SK-N-SH (cell line): ENCODE measurements around the gene ZNF584. TPM values are rescaled to one million over a fixed set of nuclear protein-coding genes. Genes with fewer than 3 reads are reported as not detected.

ENCODE experiments used
- CTCF ChIA-PET: fragments of 300-600, 350-600 bp; formaldehyde crosslinking; extraction: SDS; loops from one replicate; lab custom pipeline; 2021; lab: Yijun Ruan, JAX
- POLR2A ChIA-PET: fragments of 350-600 bp; sonication (Branson Sonifier 250); formaldehyde crosslinking; extraction: SDS; loops from one replicate; lab custom pipeline; 2020; ENCODE audit warnings: antibody characterized with exemption, inconsistent platforms; lab: Yijun Ruan, JAX
- DNase-seq: peaks from one replicate; pipeline ENCODE4 v3.0.0; 2012
- H2AFZ ChIP-seq: fragments of 200-600 bp; sonication (generic); 2 replicates; pipeline ENCODE4 v1.8.1; 2016; ENCODE audit warnings: antibody characterized with exemption, mild to moderate bottlenecking, low read depth
- H3F3A ChIP-seq: fragments of 200-600 bp; sonication (generic); replicated peaks from 2 replicates; pipeline ENCODE3; 2016; ENCODE audit warnings: antibody characterized with exemption, mild to moderate bottlenecking; ENCODE audit not compliant: insufficient read depth
- H3K27ac ChIP-seq, 2 experiments: fragments of 200-500 bp in 1 of 2; fragments of 200-600 bp in 1 of 2; sonication (Bioruptor generic) in 1 of 2; sonication (generic), shearing (Covaris generic) in 1 of 2; 2 replicates each; pipeline versions ENCODE4 v1.5.1 to v1.6.1; 2014 to 2016; ENCODE audit warnings: low read depth in 2 of 2, inconsistent platforms in 1 of 2, low read length in 1 of 2, mild to moderate bottlenecking in 1 of 2, mixed read lengths in 1 of 2
- H3K27me3 ChIP-seq: fragments of 200-600 bp; sonication (generic), shearing (Covaris generic); 2 replicates; pipeline ENCODE4 v1.6.1; 2016; ENCODE audit warnings: mixed run types; ENCODE audit not compliant: insufficient read depth
- H3K36me3 ChIP-seq, 2 experiments: fragments of 200-500 bp in 1 of 2; fragments of 200-600 bp in 1 of 2; sonication (Bioruptor generic) in 1 of 2; sonication (generic) in 1 of 2; replicated peaks in 1 of 2; 2 replicates each; pipeline versions ENCODE3 to v1.5.1; 2014 to 2016; ENCODE audit warnings: low read length in 1 of 2, mild to moderate bottlenecking in 1 of 2; ENCODE audit not compliant: insufficient read depth in 2 of 2, control insufficient read depth in 1 of 2
- H3K4me1 ChIP-seq, 2 experiments: fragments of 200-500 bp in 1 of 2; fragments of 200-600 bp in 1 of 2; sonication (Bioruptor generic) in 1 of 2; sonication (generic), shearing (Covaris generic) in 1 of 2; 2 replicates each; pipeline versions ENCODE4 v1.5.1 to v1.6.1; 2014 to 2016; ENCODE audit warnings: low read depth in 1 of 2, low read length in 1 of 2, mixed run types in 1 of 2; ENCODE audit not compliant: insufficient read depth in 2 of 2, control insufficient read depth in 1 of 2
- H3K4me2 ChIP-seq: fragments of 200-600 bp; sonication (generic), shearing (Covaris generic); 2 replicates; pipeline ENCODE4 v1.6.1; 2017; ENCODE audit warnings: mixed run types
- H3K4me3 ChIP-seq, 2 experiments: fragments of 200-500 bp in 1 of 2; fragments of 200-600 bp in 1 of 2; sonication (Bioruptor generic) in 1 of 2; sonication (generic), shearing (Covaris generic) in 1 of 2; 2 replicates each; pipeline versions ENCODE4 v1.5.1 to v1.8.1; 2014 to 2016; ENCODE audit warnings: low read depth in 2 of 2, inconsistent platforms in 1 of 2, low read length in 1 of 2, mild to moderate bottlenecking in 1 of 2, mixed read lengths in 1 of 2, moderate library complexity in 1 of 2
- H3K79me2 ChIP-seq: fragments of 200-600 bp; sonication (generic); 2 replicates; pipeline ENCODE4 v1.8.1; 2017; ENCODE audit warnings: mild to moderate bottlenecking; ENCODE audit not compliant: insufficient read depth
- H3K9ac ChIP-seq: fragments of 200-600 bp; sonication (generic); 2 replicates; pipeline ENCODE4 v1.6.1; 2017; ENCODE audit warnings: mixed run types
- H3K9me2 ChIP-seq: fragments of 200-600 bp; sonication (generic); 2 replicates; pipeline ENCODE4 v1.6.1; 2017; ENCODE audit warnings: mixed run types
- H3K9me3 ChIP-seq: fragments of 200-600 bp; sonication (generic); 2 replicates; pipeline ENCODE4 v1.6.1; 2017; ENCODE audit warnings: mixed run types, mild to moderate bottlenecking, moderate library complexity
- H4K20me1 ChIP-seq: fragments of 200-600 bp; sonication (generic); 2 replicates; pipeline ENCODE4 v1.6.1; 2017; ENCODE audit warnings: mild to moderate bottlenecking, mixed run types; ENCODE audit not compliant: insufficient read depth
- CHD2 ChIP-seq: fragments of 150-350 bp; IDR thresholded peaks from 2 replicates; pipeline ENCODE4 v1.6.1; 2018; ENCODE audit warnings: low read length; ENCODE audit not compliant: partially characterized antibody
- EP300 ChIP-seq, 2 experiments: IDR thresholded peaks; 2 replicates each; pipeline versions ENCODE4 v1.4.0 to v1.6.1; 2012; ENCODE audit warnings: borderline replicate concordance in 1 of 2, low read depth in 1 of 2, low read length in 1 of 2
- EZH2phosphoT487 ChIP-seq: fragments of 200-600 bp; sonication (generic); IDR thresholded peaks from 2 replicates; pipeline ENCODE4 v1.6.1; 2017; ENCODE audit warnings: low read depth, mixed run types, mild to moderate bottlenecking, antibody characterized with exemption, moderate library complexity, borderline replicate concordance
- FOXM1 ChIP-seq: IDR thresholded peaks from 2 replicates; pipeline ENCODE4 v1.4.0; 2012; ENCODE audit warnings: low read depth, mild to moderate bottlenecking
- GABPA ChIP-seq: IDR thresholded peaks from 2 replicates; pipeline ENCODE4 v1.4.0; 2012; ENCODE audit warnings: low read depth, mild to moderate bottlenecking
- GATA2 ChIP-seq: sonication (generic); formaldehyde crosslinking; IDR thresholded peaks from 2 replicates; pipeline ENCODE4 v1.5.0; 2020; ENCODE audit warnings: mild to moderate bottlenecking, missing genetic modification reagents
- IRF3 ChIP-seq: fragments of 150-350 bp; IDR thresholded peaks from 2 replicates; pipeline ENCODE4 v1.6.1; 2016; ENCODE audit warnings: mild to moderate bottlenecking, low read depth, low read length
- JUND ChIP-seq: IDR thresholded peaks from 2 replicates; pipeline ENCODE4 v1.4.0; 2012
- MEF2A ChIP-seq: IDR thresholded peaks from 2 replicates; pipeline ENCODE4 v1.4.0; 2012; ENCODE audit warnings: low read depth, borderline replicate concordance
- NFIC ChIP-seq: IDR thresholded peaks from 2 replicates; pipeline ENCODE4 v1.4.0; 2012; ENCODE audit warnings: borderline replicate concordance
- POLR2AphosphoS5 ChIP-seq: IDR thresholded peaks from 2 replicates; pipeline ENCODE4 v1.6.1; 2012; ENCODE audit warnings: low read depth, low read length
- RAD21 ChIP-seq: IDR thresholded peaks from 2 replicates; pipeline ENCODE4 v1.6.1; 2012; ENCODE audit warnings: mild to moderate bottlenecking, low read length
- RFX5 ChIP-seq: IDR thresholded peaks from 2 replicates; pipeline ENCODE4 v1.6.1; 2012; ENCODE audit warnings: mild to moderate bottlenecking, improper control_type of control experiment, low read length
- SMC3 ChIP-seq: IDR thresholded peaks from 2 replicates; pipeline ENCODE4 v1.6.1; 2012; ENCODE audit warnings: low read depth, low read length, improper control_type of control experiment
- TCF12 ChIP-seq: IDR thresholded peaks from 2 replicates; pipeline ENCODE4 v1.4.0; 2012
- TEAD4 ChIP-seq: IDR thresholded peaks from 2 replicates; pipeline ENCODE4 v1.4.0; 2012; ENCODE audit warnings: mild to moderate bottlenecking, borderline replicate concordance; ENCODE audit not compliant: insufficient read depth
- YY1 ChIP-seq: IDR thresholded peaks from 2 replicates; pipeline ENCODE4 v1.4.0; 2012; ENCODE audit warnings: low read depth, mild to moderate bottlenecking
- WGBS: methylation state at CpG from one replicate; pipeline ENCODE4 v1.1.6; 2017; ENCODE audit warnings: low lambda C conversion rate; 5-methylcytosine and 5-hydroxymethylcytosine counted together
- polyA plus RNA-seq, 3 experiments: library from polyadenylated mRNA; depleted of rRNA; stranded (reverse); fragments of >200 nt; gene quantifications; 2 replicates each; pipeline ENCODE4 v1.2.3, GENCODE V29; 2012
- TF ChIP-seq, protein P1 (sequence below): fragments of 200-600 bp; sonication (generic); IDR thresholded peaks from 2 replicates; pipeline ENCODE4 v1.6.1; 2017; ENCODE audit warnings: antibody characterized with exemption, mild to moderate bottlenecking, moderate library complexity
- TF ChIP-seq, protein P2 (sequence below): IDR thresholded peaks from 2 replicates; pipeline ENCODE4 v1.4.0; 2012; ENCODE audit warnings: low read depth, borderline replicate concordance
- TF ChIP-seq, protein P3 (sequence below): IDR thresholded peaks from 2 replicates; pipeline ENCODE4 v1.6.1; 2012; ENCODE audit warnings: mild to moderate bottlenecking, low read depth, low read length, moderate library complexity

ZNF584 gene
- polyA plus RNA-seq, 1 of the 3 experiments (the other 2 are of a cell fraction) = 9.4 TPM

GRCh38 chr19:58361900-58362271, 46.6 kb upstream of the ZNF584 start (continued):
- no peak for TF ChIP-seq EZH2phosphoT487
- no peak for TF ChIP-seq YY1
- TF ChIP-seq MEF2A = no peak
- TF ChIP-seq, protein P1, sequence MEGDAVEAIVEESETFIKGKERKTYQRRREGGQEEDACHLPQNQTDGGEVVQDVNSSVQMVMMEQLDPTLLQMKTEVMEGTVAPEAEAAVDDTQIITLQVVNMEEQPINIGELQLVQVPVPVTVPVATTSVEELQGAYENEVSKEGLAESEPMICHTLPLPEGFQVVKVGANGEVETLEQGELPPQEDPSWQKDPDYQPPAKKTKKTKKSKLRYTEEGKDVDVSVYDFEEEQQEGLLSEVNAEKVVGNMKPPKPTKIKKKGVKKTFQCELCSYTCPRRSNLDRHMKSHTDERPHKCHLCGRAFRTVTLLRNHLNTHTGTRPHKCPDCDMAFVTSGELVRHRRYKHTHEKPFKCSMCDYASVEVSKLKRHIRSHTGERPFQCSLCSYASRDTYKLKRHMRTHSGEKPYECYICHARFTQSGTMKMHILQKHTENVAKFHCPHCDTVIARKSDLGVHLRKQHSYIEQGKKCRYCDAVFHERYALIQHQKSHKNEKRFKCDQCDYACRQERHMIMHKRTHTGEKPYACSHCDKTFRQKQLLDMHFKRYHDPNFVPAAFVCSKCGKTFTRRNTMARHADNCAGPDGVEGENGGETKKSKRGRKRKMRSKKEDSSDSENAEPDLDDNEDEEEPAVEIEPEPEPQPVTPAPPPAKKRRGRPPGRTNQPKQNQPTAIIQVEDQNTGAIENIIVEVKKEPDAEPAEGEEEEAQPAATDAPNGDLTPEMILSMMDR = no peak
- no peak for TF ChIP-seq IRF3

DNA sequence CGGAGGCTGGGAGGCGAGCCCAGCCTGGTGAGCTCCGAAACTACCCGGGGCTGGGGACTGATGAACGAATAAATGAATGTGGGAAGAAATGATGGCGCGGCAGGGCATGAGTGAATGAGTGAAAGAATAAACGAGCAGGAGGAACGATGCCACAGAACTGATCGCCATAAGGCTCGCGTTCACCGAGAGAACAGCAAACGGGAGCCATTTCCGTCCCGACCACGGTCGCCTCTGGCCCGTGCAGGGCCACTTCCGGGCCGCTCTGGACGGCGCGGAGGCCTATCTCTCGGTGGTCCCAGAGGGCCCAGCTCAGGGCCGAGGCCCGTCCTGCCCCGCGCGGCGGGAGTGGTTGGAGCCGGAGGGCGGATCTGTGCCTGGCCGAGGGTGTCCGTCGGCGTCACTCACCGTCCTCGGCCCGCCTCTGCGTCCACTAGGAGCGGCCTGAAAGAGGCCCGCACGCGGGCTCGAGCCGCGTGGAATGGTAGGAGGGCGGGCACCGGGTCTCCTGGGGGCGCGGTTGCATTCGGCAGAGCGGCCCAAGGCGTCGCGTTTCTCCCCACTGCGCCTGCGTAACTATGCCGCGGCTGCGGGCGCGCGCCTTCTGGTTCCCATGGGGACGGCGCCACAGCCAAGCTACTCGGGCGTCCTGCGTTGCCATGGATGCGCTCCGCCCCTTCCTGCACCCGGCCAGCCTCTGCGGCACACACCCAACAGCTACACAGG, 46.0 kb upstream of the ZNF584 start, which contains the start of gene ZNF497:
Gene ZNF497 (minus strand): TSS at position 480 of the 723 bp plus-strand sequence. CDS start 5,116 bp downstream, outside the sequence.
- Histone ChIP-seq H3K27me3 (no peaks in the 10 kb centered on the region), H3K79me2 (no peaks in the 10 kb centered on the region), H3K27ac (peak within 1 kb of the TSS; percentile 97 to 98), H4K20me1 (no peaks in the 10 kb centered on the region), H3K4me2 (peak within 1 kb of the TSS; percentile 98), H3K9me3 (no peaks in the 10 kb centered on the region), H3K9me2 (no peaks in the 10 kb centered on the region), H2AFZ (peak within 1 kb of the TSS; percentile 99), H3K4me1 (peaks cover 0 to 8% of the 10 kb centered on the region in 2 experiments; a peak in 2 of 4 replicates), H3K9ac (peak within 1 kb of the TSS; percentile 97), H3F3A (peaks cover 23% of the 10 kb centered on the region), H3K36me3 (no peaks in the 10 kb centered on the region), H3K4me3 (peak within 1 kb of the TSS; percentile 77 to 95)
- ChIA-PET CTCF (interaction anchor here (0.6 to 2.5 kb wide), 8 partner anchors 9 to 157 kb away, joined by 3 to 12 read pairs (median 3); partner anchors contain the start of genes A1BG, ZBTB45 and ZSCAN22), POLR2A (interaction anchor here (0.6 to 3.2 kb wide), 20 partner anchors 9 to 192 kb away, joined by 3 to 34 read pairs (median 6); partner anchors contain the start of genes A1BG, CHMP2A, ZBTB45 and ZNF132)
- DNase-seq = peak; percentile 99
- WGBS = 2% methylated on average over 15 of the region's 74 CpGs
- TF ChIP-seq MEF2A (no peak), EZH2phosphoT487 (no peak), TCF12 (no peak), SMC3 (0 out of 2 replicates have a peak, but pooled peaks have one; percentile 3), EP300 (IDR thresholded peaks at IDR 0.05; ENCODE audit: borderline replicate concordance in 1 of 2, low read depth in 1 of 2, low read length in 1 of 2) (no peak), JUND (no peak), RFX5 (no peak), NFIC (no peak), RAD21 (no peak), GATA2 (CRISPR knock-in tag) (no peak), POLR2AphosphoS5 (peak; percentile 83), GABPA (peak; percentile 88), CHD2 (peak; percentile 49), YY1 (peak; percentile 81; the same call in 1 of the 2 replicates), TEAD4 (no peak), FOXM1 (no peak)
- TF ChIP-seq, protein P1 = no peak
- TF ChIP-seq, protein P2, sequence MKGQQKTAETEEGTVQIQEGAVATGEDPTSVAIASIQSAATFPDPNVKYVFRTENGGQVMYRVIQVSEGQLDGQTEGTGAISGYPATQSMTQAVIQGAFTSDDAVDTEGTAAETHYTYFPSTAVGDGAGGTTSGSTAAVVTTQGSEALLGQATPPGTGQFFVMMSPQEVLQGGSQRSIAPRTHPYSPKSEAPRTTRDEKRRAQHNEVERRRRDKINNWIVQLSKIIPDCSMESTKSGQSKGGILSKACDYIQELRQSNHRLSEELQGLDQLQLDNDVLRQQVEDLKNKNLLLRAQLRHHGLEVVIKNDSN = peak; percentile 10; the same call in 1 of the 2 replicates
- TF ChIP-seq, protein P3, sequence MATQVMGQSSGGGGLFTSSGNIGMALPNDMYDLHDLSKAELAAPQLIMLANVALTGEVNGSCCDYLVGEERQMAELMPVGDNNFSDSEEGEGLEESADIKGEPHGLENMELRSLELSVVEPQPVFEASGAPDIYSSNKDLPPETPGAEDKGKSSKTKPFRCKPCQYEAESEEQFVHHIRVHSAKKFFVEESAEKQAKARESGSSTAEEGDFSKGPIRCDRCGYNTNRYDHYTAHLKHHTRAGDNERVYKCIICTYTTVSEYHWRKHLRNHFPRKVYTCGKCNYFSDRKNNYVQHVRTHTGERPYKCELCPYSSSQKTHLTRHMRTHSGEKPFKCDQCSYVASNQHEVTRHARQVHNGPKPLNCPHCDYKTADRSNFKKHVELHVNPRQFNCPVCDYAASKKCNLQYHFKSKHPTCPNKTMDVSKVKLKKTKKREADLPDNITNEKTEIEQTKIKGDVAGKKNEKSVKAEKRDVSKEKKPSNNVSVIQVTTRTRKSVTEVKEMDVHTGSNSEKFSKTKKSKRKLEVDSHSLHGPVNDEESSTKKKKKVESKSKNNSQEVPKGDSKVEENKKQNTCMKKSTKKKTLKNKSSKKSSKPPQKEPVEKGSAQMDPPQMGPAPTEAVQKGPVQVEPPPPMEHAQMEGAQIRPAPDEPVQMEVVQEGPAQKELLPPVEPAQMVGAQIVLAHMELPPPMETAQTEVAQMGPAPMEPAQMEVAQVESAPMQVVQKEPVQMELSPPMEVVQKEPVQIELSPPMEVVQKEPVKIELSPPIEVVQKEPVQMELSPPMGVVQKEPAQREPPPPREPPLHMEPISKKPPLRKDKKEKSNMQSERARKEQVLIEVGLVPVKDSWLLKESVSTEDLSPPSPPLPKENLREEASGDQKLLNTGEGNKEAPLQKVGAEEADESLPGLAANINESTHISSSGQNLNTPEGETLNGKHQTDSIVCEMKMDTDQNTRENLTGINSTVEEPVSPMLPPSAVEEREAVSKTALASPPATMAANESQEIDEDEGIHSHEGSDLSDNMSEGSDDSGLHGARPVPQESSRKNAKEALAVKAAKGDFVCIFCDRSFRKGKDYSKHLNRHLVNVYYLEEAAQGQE = peak; percentile 34; the same call in 1 of the 2 replicates
